Stimulated activated CD4-positive, alpha-beta T cell treated with anti-CD3 and anti-CD28 coated beads, Interleukin-12 subunit alpha, Interleukin-12 subunit beta, amount 100 ng/mL, for 4 hours (primary cell): ENCODE results near the gene NIPAL1.

Experiments used
- DNase-seq: peaks from one replicate; pipeline ENCODE4 v3.0.0-alpha.2; 2020

Gene NIPAL1

DNA sequence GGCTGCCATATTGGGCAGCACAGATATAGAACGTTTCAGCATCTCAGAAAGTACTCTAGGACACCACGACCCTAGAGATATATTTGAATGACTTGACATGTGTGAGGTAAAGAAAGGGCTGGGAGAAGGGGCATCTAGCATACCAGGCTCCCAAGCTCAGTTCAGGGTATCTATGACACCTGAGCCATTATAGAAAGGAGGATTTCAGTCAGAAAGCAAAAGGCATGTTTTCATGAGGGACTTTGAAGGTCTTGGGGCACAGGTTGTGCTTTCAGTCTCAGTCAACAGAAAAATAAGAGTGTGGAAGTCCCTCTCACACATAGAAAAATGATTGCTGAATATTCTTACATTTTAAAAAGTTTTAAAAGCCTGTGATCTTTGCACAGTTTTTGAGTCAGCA is 51.6 kb downstream of the NIPAL1 start:
- DNase-seq: no peak

- DNase-seq: no peak
These were observed 52.5 kb downstream of the NIPAL1 start for GRCh38 chr4:48069026-48069425.

- DNase-seq: no peak
These were observed 54.6 kb downstream of the NIPAL1 start for GRCh38 chr4:48071191-48071590.

- DNase-seq: no peak
These were observed 57.1 kb downstream of the NIPAL1 start for GRCh38 chr4:48073567-48074103.

- no peak for DNase-seq
These were observed 58.1 kb downstream of the NIPAL1 start for GRCh38 chr4:48074657-48075056.

- DNase-seq: no peak
These were observed 61.9 kb downstream of the NIPAL1 start for GRCh38 chr4:48078425-48078824.

- DNase-seq: no peak
These were observed 62.5 kb downstream of the NIPAL1 start for GRCh38 chr4:48078862-48079655.

- no peak for DNase-seq
These were observed 63.4 kb downstream of the NIPAL1 start for GRCh38 chr4:48079972-48080391.

GRCh38 chr4:48081196-48081595 is 64.6 kb downstream of the NIPAL1 start:
- DNase-seq: no peak

DNA sequence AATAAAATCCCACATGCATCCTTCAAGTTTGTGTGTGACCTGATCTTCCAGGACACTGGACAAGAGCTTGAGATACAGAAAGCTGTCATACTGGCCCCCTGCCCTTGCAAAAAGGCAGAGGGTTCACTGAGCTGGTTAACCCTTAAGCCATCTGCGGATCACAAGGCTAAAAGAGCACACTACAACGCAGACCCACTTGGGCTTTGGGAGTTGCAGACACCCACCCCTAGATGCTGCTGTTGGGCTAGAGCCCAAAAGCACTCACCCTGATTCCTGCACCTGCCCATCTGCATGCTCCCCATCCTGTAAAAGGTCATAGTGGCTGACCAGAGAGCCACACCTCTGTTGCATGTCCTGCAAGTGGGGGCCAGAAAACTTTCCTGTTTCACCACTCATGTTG is 66.4 kb downstream of the NIPAL1 start:
- DNase-seq: no peak

- DNase-seq: no peak
These were observed 69.4 kb downstream of the NIPAL1 start for GRCh38 chr4:48085821-48086589.
